Activated CD4-positive, alpha-beta T cell treated with anti-CD3 and anti-CD28 coated beads, Interleukin-2, amount 50 U/mL, for 24 hours (primary cell): Measurements from ENCODE around the gene FH.

Source experiments
- DNase-seq, 2 donors: peaks; one replicate each; pipeline ENCODE4 v3.0.0-alpha.2; 2020; ENCODE audit warnings: low read depth in 1 of 2, low spot score in 1 of 2

FH gene

GRCh38 chr1:241519308-241520079 lies at the start of gene FH:
Gene FH (minus strand): TSS chr1:241519755. CDS start chr1:241519722, 33 bp downstream.
- DNase-seq, result peak; percentile 80 to 92

DNA sequence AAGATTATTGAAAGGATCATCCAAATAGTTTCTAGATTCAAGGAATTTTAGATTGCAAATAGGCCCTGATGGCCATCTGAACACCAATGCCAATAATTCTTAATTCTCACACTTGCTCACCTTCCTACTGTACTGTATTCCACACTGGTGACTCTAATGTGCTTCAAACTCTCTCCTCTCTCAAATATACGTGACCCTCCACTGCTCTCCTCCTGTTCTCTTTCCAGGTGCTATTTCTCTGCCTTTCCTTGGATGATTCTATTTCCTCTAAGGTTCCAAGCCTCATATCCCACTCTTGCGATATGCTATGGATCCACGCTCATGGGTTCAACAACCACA lies 41.3 kb upstream of the FH start:
- DNase-seq, result no peak

GRCh38 chr1:241560146-241560848 lies 40.7 kb upstream of the FH start:
- no peak for DNase-seq

DNA sequence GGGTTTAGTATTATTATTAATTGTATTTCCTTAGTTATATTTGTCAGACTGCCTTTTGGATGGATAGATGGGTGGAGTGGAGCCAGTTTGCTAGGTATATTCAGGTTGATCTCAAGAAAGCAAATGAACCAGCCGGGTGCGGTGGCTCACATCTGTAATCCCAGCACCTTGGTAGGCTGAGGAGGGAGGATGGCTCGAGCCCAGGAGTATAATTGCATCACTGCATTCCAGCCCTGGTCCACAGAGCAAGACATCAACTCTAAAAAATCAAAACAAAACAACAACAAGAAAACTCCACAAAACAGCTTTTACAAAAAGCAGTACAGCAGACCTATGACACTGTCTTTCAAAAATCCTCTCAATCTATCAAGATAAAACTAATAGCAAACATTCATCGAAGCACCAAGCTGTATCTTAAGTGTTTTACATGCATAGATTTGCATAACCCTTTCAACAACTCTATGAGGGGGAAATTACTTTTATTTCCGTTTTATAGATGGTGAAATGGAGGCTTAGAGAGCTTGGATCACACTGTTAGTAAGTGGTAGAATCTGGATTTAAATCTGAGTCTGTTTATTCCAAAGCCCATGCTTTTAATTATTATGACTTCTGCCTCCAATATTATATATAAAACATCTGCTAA lies 38.1 kb upstream of the FH start:
- DNase-seq, result no peak

GRCh38 chr1:241557031-241557430 lies 37.5 kb upstream of the FH start:
- no peak for DNase-seq

DNA sequence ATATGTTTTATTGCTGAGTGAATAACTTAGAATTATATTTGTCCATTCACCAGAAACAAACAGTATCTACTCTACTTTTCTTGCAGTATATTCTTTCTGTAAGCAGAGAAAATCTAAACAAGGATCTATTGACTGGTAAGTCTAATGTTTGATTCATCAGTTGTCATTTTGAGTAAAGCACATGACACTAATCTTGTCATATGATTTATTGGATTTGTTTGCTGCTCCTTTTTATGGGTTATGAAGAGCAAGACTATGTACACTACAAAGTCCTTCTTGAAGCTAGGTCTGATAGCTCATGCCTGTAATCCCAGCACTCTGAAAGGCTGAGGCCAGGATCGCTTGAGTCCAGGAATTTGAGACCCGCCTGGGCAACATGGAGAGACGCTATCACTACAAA lies 36.0 kb upstream of the FH start:
- no peak for DNase-seq

- no peak for DNase-seq
Observed at GRCh38 chr1:241553886-241554592, 34.5 kb upstream of the FH start.

GRCh38 chr1:241551759-241552638 lies 32.4 kb upstream of the FH start:
- peak; percentile 11 to 46 for DNase-seq

- DNase-seq, result no peak
Observed at GRCh38 chr1:241550318-241550717, 30.8 kb upstream of the FH start.

DNA sequence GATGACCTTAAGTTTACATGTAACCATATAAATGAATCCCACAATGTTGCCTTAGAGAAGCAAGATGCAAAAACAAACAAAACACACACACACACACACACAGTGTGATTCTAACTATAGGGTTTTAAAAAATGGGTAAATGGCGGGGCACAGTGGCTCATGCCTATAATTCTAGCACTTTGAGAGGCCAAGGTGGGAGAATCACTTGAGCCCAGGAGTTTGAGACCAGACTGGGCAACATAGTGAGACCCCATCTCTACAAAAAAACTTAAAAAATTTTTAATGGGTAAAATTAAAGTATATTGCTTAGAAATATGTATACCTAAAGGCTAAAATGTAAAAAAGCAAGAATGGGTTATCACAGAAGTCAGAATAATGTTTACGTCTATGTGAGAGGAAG lies 28.5 kb upstream of the FH start:
- no peak for DNase-seq

- DNase-seq, result no peak
Observed at GRCh38 chr1:241542199-241542907, 22.8 kb upstream of the FH start.

GRCh38 chr1:241536969-241537368 lies 17.4 kb upstream of the FH start:
- no peak for DNase-seq

- DNase-seq, result no peak
Observed at GRCh38 chr1:241536304-241536703, 16.7 kb upstream of the FH start.

GRCh38 chr1:241533326-241534115 lies 14.0 kb upstream of the FH start:
- DNase-seq, result no peak

DNA sequence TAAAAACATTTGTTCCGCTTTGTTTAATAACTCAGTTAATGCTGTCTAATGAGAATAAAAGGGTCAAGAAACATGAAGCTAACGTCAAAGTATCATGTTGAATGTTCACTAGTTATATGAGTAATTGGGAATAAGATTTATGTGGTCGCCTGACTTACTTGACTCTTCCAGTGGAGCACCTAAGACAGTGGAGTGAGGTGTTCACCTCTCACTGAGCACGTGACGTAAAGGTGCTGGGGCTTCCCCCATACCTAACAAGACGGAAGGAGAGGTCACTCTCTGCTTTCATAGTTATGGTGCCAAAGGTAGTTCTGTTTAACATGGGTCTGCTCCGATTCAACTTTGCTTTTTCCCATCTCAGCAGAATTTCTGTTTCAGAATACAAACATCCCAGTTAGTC lies 13.3 kb upstream of the FH start:
- no peak for DNase-seq

- no peak for DNase-seq
Observed at GRCh38 chr1:241532162-241532531, 12.6 kb upstream of the FH start, which contains the start of gene KMO. Gene KMO (plus strand): TSS chr1:241532378. CDS start chr1:241532445, 67 bp downstream.

DNA sequence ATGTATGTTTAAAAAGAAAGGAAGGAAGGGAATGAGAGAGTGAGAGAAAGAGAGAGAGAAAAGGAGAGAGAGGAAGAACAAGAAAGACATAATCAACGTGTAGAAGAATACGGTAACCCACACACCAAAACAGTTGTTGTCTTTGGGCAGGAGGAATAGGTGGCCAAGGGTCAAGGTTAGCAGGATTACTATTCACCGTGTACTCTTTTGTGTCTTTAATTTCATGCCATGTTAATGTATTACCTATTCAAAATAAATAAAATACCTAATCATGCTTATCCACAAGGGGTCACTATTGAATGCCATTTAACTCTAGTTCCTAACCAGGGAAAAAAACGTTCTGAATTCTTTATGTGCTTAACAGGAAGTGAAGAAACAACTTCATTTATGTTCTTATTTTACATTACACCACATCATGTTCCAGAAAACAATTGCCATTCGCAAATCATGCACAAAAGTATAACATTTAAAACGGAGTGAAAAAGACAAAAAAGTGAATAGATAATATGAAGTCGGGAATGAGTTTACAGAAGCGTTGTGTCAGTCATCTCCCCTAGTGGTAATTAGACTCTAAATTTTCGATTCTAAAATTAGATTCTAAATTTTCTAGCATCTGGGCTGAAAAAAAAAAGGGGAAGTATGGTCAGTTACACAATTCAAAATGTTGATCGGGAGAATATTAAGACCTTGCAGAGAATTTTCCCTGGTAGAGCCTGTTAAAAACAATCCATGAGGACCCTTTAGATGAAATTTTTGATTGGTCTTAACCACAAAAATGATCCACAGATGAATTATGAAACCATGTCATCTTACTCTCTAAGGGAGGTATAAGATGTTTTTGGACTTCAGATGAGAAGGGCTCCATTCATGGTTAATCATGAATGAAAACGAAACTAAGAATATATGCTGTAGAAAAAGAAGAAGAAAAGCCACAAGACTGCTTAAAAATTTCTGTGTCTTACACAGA lies 11.9 kb upstream of the FH start:
- DNase-seq, result no peak

- DNase-seq, result no peak
Observed at GRCh38 chr1:241527146-241527545, 7.6 kb upstream of the FH start.
